ENCODE data around the gene HTR1B. TPM values are rescaled to one million over a fixed set of nuclear protein-coding genes. Genes with fewer than 3 reads are reported as not detected.

The HTR1B gene
- total RNA-seq, 1 experiment from 2014 or later, result not detected

DNA sequence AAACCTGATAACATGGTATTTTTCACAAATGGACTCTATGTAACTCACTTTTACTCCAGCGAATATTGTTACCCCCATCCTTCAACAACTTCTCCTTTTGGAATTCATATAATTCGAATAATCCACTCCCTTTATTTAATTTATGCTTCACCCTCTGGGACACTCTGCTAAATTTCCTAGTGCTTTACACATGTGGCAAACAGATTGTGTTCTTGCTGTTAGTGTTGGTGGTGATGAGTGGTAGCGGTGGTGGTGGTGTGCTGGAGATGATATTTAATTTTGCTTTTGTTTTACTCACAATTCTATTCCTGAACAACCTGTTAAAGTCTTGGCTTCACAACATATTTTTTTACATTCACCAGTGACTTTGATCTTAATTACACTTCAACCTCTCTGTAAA, 32.8 kb downstream of the HTR1B start:
- CTCF ChIA-PET, result no interaction called here
- Histone ChIP-seq H2AFZ (ENCODE audit: low read length) (no peak overlapping the region), H3K9me3 (ENCODE audit: low read length) (no peaks in the 10 kb centered on the region), H3K27me3 (ENCODE audit: low read length) (no peaks in the 10 kb centered on the region), H4K20me1 (ENCODE audit: low read length) (no peaks in the 10 kb centered on the region), H3K36me3 (ENCODE audit: low read depth, low read length) (no peaks in the 10 kb centered on the region), H3K79me2 (ENCODE audit: low read length) (no peaks in the 10 kb centered on the region), H3K4me3 (ENCODE audit: low read length) (no peak overlapping the region), H3F3A (ENCODE audit: low read length, unreplicated experiment) (no peaks in the 10 kb centered on the region), H3K4me2 (ENCODE audit: low read length) (no peak overlapping the region), H3K9ac (ENCODE audit: low read length) (no peak overlapping the region), H3K4me1 (ENCODE audit: insufficient read depth, low read length) (no peaks in the 10 kb centered on the region), H3K9me2 (replicated peaks; ENCODE audit: low read length) (no peaks in the 10 kb centered on the region), H3K27ac (ENCODE audit: low read length) (no peak overlapping the region)
- DNase-seq (no peak), ATAC-seq (no peak)
- BruUV-seq (replicated peaks), result no TSS peak
- TF ChIP-seq, protein P1, sequence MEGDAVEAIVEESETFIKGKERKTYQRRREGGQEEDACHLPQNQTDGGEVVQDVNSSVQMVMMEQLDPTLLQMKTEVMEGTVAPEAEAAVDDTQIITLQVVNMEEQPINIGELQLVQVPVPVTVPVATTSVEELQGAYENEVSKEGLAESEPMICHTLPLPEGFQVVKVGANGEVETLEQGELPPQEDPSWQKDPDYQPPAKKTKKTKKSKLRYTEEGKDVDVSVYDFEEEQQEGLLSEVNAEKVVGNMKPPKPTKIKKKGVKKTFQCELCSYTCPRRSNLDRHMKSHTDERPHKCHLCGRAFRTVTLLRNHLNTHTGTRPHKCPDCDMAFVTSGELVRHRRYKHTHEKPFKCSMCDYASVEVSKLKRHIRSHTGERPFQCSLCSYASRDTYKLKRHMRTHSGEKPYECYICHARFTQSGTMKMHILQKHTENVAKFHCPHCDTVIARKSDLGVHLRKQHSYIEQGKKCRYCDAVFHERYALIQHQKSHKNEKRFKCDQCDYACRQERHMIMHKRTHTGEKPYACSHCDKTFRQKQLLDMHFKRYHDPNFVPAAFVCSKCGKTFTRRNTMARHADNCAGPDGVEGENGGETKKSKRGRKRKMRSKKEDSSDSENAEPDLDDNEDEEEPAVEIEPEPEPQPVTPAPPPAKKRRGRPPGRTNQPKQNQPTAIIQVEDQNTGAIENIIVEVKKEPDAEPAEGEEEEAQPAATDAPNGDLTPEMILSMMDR (conservative IDR thresholded peaks at IDR 0.05; ENCODE audit: low read depth, low read length), result no peak
- TF ChIP-seq EZH2 (IDR thresholded peaks at IDR 0.05; ENCODE audit: low read length, unreplicated experiment), result no peak
- TF ChIP-seq EZH2phosphoT487 (IDR thresholded peaks at IDR 0.05; ENCODE audit: borderline replicate concordance, low read length), result no peak
- POLR2A ChIA-PET (ENCODE audit: unreplicated experiment), result no interaction called here
- intact Hi-C loops (cut with micrococcal nuclease), result no loop called here

- Histone ChIP-seq H3F3A (ENCODE audit: low read length, unreplicated experiment) (no peaks in the 10 kb centered on the region), H3K4me2 (ENCODE audit: low read length) (no peak overlapping the region), H3K4me3 (ENCODE audit: low read length) (no peak overlapping the region), H4K20me1 (ENCODE audit: low read length) (no peaks in the 10 kb centered on the region), H3K9me2 (replicated peaks; ENCODE audit: low read length) (no peaks in the 10 kb centered on the region), H3K27ac (ENCODE audit: low read length) (no peak overlapping the region), H3K9ac (ENCODE audit: low read length) (no peak overlapping the region), H3K79me2 (ENCODE audit: low read length) (no peaks in the 10 kb centered on the region), H3K9me3 (ENCODE audit: low read length) (no peaks in the 10 kb centered on the region), H3K36me3 (ENCODE audit: low read depth, low read length) (no peaks in the 10 kb centered on the region), H3K4me1 (ENCODE audit: insufficient read depth, low read length) (no peaks in the 10 kb centered on the region), H3K27me3 (ENCODE audit: low read length) (no peaks in the 10 kb centered on the region), H2AFZ (ENCODE audit: low read length) (no peak overlapping the region)
- DNase-seq, result no peak
- ATAC-seq, result no peak
- no TSS peak for BruUV-seq (replicated peaks)
- TF ChIP-seq EZH2 (IDR thresholded peaks at IDR 0.05; ENCODE audit: low read length, unreplicated experiment), result no peak
- no peak for TF ChIP-seq EZH2phosphoT487 (IDR thresholded peaks at IDR 0.05; ENCODE audit: borderline replicate concordance, low read length)
- TF ChIP-seq, protein P1 (conservative IDR thresholded peaks at IDR 0.05; ENCODE audit: low read depth, low read length), result no peak
- intact Hi-C loops (cut with micrococcal nuclease), result no loop called here
- ChIA-PET POLR2A (ENCODE audit: unreplicated experiment) (no interaction called here), CTCF (interaction anchor here (0.9 kb wide), 1 partner anchor 16 kb away, joined by 4 read pairs; no protein-coding TSS in a partner anchor)
Observed at GRCh38 chr6:77425671-77426070, 37.6 kb downstream of the HTR1B start.

DNA sequence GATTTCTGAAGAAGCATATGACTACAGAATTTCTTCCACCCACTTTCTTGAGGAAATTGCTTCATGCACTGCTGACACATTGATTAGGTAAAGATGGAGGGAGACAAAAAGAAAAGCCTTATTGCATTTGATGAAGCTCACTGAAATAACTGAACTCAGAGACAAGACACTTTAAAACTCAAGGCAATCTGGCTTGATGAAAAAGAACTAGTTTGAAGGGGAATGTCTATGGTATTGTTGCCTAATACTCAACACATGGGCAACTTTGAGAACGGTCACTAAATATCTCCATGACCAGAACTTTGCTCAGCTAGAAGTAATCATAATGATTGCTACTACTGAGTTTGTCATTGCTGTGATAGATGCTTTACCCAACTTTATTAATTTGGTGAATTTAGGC, 38.1 kb downstream of the HTR1B start:
- Histone ChIP-seq H3K9ac (ENCODE audit: low read length) (no peak overlapping the region), H3K4me3 (ENCODE audit: low read length) (no peak overlapping the region), H3K36me3 (ENCODE audit: low read depth, low read length) (no peaks in the 10 kb centered on the region), H3K27ac (ENCODE audit: low read length) (no peak overlapping the region), H4K20me1 (ENCODE audit: low read length) (no peaks in the 10 kb centered on the region), H3K79me2 (ENCODE audit: low read length) (no peaks in the 10 kb centered on the region), H3K4me1 (ENCODE audit: insufficient read depth, low read length) (no peaks in the 10 kb centered on the region), H3K9me3 (ENCODE audit: low read length) (no peaks in the 10 kb centered on the region), H3K4me2 (ENCODE audit: low read length) (no peak overlapping the region), H3K27me3 (ENCODE audit: low read length) (no peaks in the 10 kb centered on the region), H3K9me2 (replicated peaks; ENCODE audit: low read length) (no peaks in the 10 kb centered on the region), H3F3A (ENCODE audit: low read length, unreplicated experiment) (no peaks in the 10 kb centered on the region), H2AFZ (ENCODE audit: low read length) (no peak overlapping the region)
- no peak for DNase-seq
- intact Hi-C loops (cut with micrococcal nuclease), result no loop called here
- ATAC-seq, result no peak
- ChIA-PET POLR2A (ENCODE audit: unreplicated experiment) (no interaction called here), CTCF (interaction anchor here (0.9 kb wide), 1 partner anchor 16 kb away, joined by 4 read pairs; no protein-coding TSS in a partner anchor)
- no TSS peak for BruUV-seq (replicated peaks)
- TF ChIP-seq, protein P1 (conservative IDR thresholded peaks at IDR 0.05; ENCODE audit: low read depth, low read length), result no peak
- no peak for TF ChIP-seq EZH2 (IDR thresholded peaks at IDR 0.05; ENCODE audit: low read length, unreplicated experiment)
- no peak for TF ChIP-seq EZH2phosphoT487 (IDR thresholded peaks at IDR 0.05; ENCODE audit: borderline replicate concordance, low read length)
